Measurements from ENCODE around the gene FAR2. TPM values are rescaled to one million over a fixed set of nuclear protein-coding genes. Genes with fewer than 3 reads are reported as not detected.
"Not testable (repeated sequence)": the region's sequence is repeated elsewhere in the genome, so short reads cannot be mapped to it uniquely, and the experiment has no call there.

FAR2 gene
- total RNA-seq, 1 experiment from 2014 or later = 6.0 TPM

- no peak for DNase-seq (ENCODE audit: low read depth, low spot score)
- in situ Hi-C loops (cut with HindIII; ENCODE audit: low pct_unique_long_range_greater_than_20kb, low sequenced_read_pairs) = no loop called here
Measured at GRCh38 chr12:29283969-29284700, 135.1 kb downstream of the FAR2 start.

GRCh38 chr12:29286081-29286790 is 137.2 kb downstream of the FAR2 start:
- DNase-seq (ENCODE audit: low read depth, low spot score) = no peak

GRCh38 chr12:29287622-29288021 is 138.5 kb downstream of the FAR2 start:
- in situ Hi-C loops (cut with HindIII; ENCODE audit: low pct_unique_long_range_greater_than_20kb, low sequenced_read_pairs) = no loop called here
- no peak for DNase-seq (ENCODE audit: low read depth, low spot score)

More at GRCh38 chr12:29286081-29286790, 137.2 kb downstream of the FAR2 start:
- in situ Hi-C loops (cut with HindIII; ENCODE audit: low pct_unique_long_range_greater_than_20kb, low sequenced_read_pairs) = no loop called here

DNA sequence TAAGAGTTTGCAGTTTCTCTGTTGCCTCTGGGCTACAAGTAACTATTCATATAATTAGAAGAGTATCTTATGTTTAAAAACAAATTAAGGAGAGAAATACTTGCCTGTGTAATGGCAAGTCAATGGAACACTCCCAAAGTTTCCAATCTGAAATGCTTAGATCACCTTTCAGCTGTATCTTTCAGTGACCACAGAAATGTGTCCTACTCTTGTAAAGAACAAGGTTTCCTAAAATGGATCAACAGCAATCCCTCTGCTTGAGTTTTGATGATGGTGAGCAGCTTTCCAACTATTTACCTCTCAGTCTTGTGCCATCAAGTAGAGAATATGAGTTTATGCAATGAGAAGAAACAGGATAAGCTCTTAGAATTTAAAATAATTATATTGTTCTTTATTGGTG is 139.0 kb downstream of the FAR2 start:
- no peak for DNase-seq (ENCODE audit: low read depth, low spot score)
- in situ Hi-C loops (cut with HindIII; ENCODE audit: low pct_unique_long_range_greater_than_20kb, low sequenced_read_pairs) = no loop called here

DNA sequence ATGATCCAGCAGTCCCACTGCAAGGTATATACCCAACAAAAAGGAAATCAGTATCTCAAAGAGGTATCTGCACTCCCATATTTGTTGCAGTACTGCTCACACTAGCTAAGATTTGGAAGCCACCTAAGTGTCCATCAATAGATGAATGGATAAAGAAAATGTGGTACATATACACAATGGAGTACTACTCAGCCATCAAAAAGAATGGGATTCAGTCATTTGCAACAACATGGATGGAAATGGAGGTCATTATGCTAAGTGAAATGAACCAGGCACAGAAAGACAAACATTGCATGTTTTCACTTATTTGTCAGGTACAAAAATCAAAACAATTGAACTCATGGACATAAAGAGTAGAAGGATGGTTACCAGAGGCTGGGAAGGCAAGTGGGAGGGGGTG is 141.4 kb downstream of the FAR2 start:
- in situ Hi-C loops (cut with HindIII; ENCODE audit: low pct_unique_long_range_greater_than_20kb, low sequenced_read_pairs); DNase-seq (ENCODE audit: low read depth, low spot score): not testable (repeated sequence)

GRCh38 chr12:29291226-29291625 is 142.1 kb downstream of the FAR2 start:
- in situ Hi-C loops (cut with HindIII; ENCODE audit: low pct_unique_long_range_greater_than_20kb, low sequenced_read_pairs) = no loop called here
- no peak for DNase-seq (ENCODE audit: low read depth, low spot score)

GRCh38 chr12:29299633-29300032 is 150.6 kb downstream of the FAR2 start:
- DNase-seq (ENCODE audit: low read depth, low spot score) = no peak
- in situ Hi-C loops (cut with HindIII; ENCODE audit: low pct_unique_long_range_greater_than_20kb, low sequenced_read_pairs) = loop anchor here (25.0 kb wide), 1 partner anchor 188 kb away; the partner anchor contains the start of gene OVCH1

GRCh38 chr12:29301114-29301513 is 152.0 kb downstream of the FAR2 start:
- in situ Hi-C loops (cut with HindIII; ENCODE audit: low pct_unique_long_range_greater_than_20kb, low sequenced_read_pairs) = loop anchor here (25.0 kb wide), 1 partner anchor 186 kb away; the partner anchor contains the start of gene OVCH1
- DNase-seq (ENCODE audit: low read depth, low spot score) = no peak

DNA sequence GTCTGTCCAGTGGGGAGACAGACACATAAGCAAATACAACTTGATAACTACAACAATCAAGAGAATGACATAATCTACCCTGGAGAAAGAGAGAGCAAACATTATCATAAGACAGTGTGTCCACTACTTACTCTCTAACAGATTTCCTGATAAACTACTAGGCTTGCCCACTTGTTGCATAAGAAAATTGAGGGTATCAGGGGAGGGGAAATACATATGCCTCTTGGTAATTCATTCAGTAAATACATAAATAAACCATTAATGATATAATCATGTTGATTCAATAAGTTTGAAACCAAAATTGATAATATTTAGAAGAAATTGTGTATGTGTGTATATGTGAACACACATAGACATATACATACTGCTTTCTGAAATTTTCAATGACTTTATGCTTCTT is 155.3 kb downstream of the FAR2 start:
- DNase-seq (ENCODE audit: low read depth, low spot score) = no peak
- in situ Hi-C loops (cut with HindIII; ENCODE audit: low pct_unique_long_range_greater_than_20kb, low sequenced_read_pairs) = loop anchor here (25.0 kb wide), 1 partner anchor 183 kb away; the partner anchor contains the start of gene OVCH1

DNA sequence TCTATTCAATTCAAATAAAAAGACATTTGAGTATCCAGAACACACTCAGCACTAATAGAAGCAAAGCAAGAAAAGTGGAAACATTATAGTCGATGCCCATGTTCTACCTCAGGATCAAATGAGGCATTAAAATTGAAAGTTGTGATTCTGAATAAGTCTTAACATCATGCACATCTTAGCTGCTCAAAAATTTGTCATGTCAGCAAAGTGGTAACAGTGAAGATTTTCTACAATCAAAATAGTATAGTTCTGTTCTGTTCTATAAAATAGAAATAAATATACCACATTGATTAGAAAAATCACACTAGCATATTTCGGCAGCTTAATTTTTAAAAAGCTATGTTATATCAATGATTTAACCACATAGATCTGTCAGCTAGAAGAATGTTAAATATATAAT is 157.2 kb downstream of the FAR2 start:
- in situ Hi-C loops (cut with HindIII; ENCODE audit: low pct_unique_long_range_greater_than_20kb, low sequenced_read_pairs) = loop anchor here (25.0 kb wide), 1 partner anchor 181 kb away; the partner anchor contains the start of gene OVCH1
- no peak for DNase-seq (ENCODE audit: low read depth, low spot score)

DNA sequence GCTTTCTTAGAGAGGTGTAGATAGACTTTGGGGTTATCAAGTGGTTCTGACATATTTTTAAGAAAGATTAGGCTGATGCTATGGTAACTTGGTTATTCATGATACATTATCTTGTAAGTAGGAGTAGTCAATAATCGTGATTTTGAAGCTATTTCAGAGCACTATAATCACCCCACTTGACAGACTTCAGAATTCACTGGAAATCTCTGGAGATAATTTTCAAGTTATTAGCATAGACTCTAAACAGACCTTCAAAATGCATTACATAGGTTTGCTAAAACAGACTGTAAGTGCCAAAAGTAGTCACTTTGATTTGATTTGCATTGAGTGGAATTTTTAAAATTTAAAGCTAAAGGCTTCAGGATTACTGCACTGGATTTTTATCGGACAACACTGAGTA is 157.6 kb downstream of the FAR2 start:
- DNase-seq (ENCODE audit: low read depth, low spot score) = no peak
- in situ Hi-C loops (cut with HindIII; ENCODE audit: low pct_unique_long_range_greater_than_20kb, low sequenced_read_pairs) = loop anchor here (25.0 kb wide), 1 partner anchor 181 kb away; the partner anchor contains the start of gene OVCH1

- peak; percentile 48 for DNase-seq (ENCODE audit: low read depth, low spot score)
- in situ Hi-C loops (cut with HindIII; ENCODE audit: low pct_unique_long_range_greater_than_20kb, low sequenced_read_pairs) = loop anchor here (25.0 kb wide), 1 partner anchor 178 kb away; the partner anchor contains the start of gene OVCH1
Measured at GRCh38 chr12:29309320-29309902, 160.3 kb downstream of the FAR2 start.

- in situ Hi-C loops (cut with HindIII; ENCODE audit: low pct_unique_long_range_greater_than_20kb, low sequenced_read_pairs) = loop anchor here (25.0 kb wide), 1 partner anchor 176 kb away; the partner anchor contains the start of gene OVCH1
- no peak for DNase-seq (ENCODE audit: low read depth, low spot score)
Measured at GRCh38 chr12:29310899-29311298, 161.8 kb downstream of the FAR2 start.

GRCh38 chr12:29314416-29314815 is 165.3 kb downstream of the FAR2 start:
- in situ Hi-C loops (cut with HindIII; ENCODE audit: low pct_unique_long_range_greater_than_20kb, low sequenced_read_pairs) = loop anchor here (25.0 kb wide), 1 partner anchor 173 kb away; the partner anchor contains the start of gene OVCH1
- no peak for DNase-seq (ENCODE audit: low read depth, low spot score)

GRCh38 chr12:29316752-29317151 is 167.7 kb downstream of the FAR2 start:
- no peak for DNase-seq (ENCODE audit: low read depth, low spot score)
- in situ Hi-C loops (cut with HindIII; ENCODE audit: low pct_unique_long_range_greater_than_20kb, low sequenced_read_pairs) = loop anchor here (25.0 kb wide), 1 partner anchor 171 kb away; the partner anchor contains the start of gene OVCH1

DNA sequence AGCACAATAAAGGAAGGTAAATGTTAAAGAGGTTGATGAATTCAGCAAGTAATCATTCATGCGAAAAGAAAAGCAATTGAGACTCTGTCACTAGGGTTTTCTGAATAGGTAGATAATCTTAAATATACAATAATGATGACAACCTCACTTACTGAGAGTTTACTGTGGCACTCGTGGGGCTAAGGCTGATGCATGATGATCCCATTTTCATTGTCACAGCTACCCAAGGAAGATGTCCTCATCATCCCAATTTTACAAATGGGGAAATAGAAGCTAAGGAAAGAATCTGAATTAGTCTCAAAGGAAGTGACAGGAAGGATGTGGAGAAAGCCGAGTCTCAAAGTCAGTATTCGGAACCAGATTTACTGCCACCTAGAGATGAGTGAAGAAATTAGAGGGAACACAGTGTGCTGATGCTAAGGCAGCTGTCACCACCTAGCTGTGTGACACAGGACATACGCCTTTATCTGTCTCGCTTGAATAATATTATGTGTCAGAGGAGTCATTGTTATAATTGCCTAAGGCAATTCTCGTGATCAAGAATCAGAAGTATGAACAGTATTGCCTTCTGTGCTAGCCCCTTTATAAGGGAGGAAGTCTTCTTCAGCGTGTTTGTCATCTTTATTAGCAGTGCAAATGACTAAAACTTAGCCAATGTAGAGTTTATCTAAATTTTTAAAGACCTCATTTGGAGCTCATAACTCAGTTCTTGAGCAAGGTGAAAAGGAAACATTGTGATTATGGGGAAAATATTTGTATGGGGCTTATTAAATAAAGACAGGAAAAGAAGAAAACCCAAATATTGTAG is 168.7 kb downstream of the FAR2 start:
- peak; percentile 91 for DNase-seq (ENCODE audit: low read depth, low spot score)
- in situ Hi-C loops (cut with HindIII; ENCODE audit: low pct_unique_long_range_greater_than_20kb, low sequenced_read_pairs) = loop anchor here (25.0 kb wide), 1 partner anchor 170 kb away; the partner anchor contains the start of gene OVCH1

All from SK-MEL-5 (cell line).